ENCODE measurements around the gene ACTL7B.

- no peak for TF ChIP-seq CTCF (IDR thresholded peaks at IDR 0.05)
- TF ChIP-seq POLR2AphosphoS5 (IDR thresholded peaks at IDR 0.05; ENCODE audit: insufficient read depth in 1 of 2, low read depth in 1 of 2): no peak
Observed at GRCh38 chr9:108832179-108832500, 23.6 kb downstream of the ACTL7B start.
